ENCODE measurements around the gene SIX3.

SIX3 gene

GRCh38 chr2:44967727-44968432 is 26.4 kb downstream of the SIX3 start:
- no peaks in the 10 kb centered on the region for H3K27me3 ChIP-seq (ENCODE audit: insufficient read depth, low read length)
- no peaks in the 10 kb centered on the region for H3F3A ChIP-seq (ENCODE audit: insufficient read depth, low read length)
- H3K79me2 ChIP-seq (ENCODE audit: insufficient read depth, low read length): no peaks in the 10 kb centered on the region
- no peak overlapping the region for H3K9ac ChIP-seq (ENCODE audit: low read length)
- no peak overlapping the region for H3K4me2 ChIP-seq (ENCODE audit: low read length)
- TF ChIP-seq EZH2 (IDR thresholded peaks at IDR 0.05; ENCODE audit: borderline replicate concordance, low read length) (no peak), CTCF (IDR thresholded peaks at IDR 0.05; ENCODE audit: low read length) (no peak)
- H3K9me3 ChIP-seq (ENCODE audit: low read length): no peaks in the 10 kb centered on the region
- H3K9me2 ChIP-seq (ENCODE audit: low read depth, low read length): no peaks in the 10 kb centered on the region
- H4K20me1 ChIP-seq (ENCODE audit: insufficient read depth, low read length): no peaks in the 10 kb centered on the region
- no peak overlapping the region for H3K4me3 ChIP-seq (ENCODE audit: low read depth, low read length, poor library complexity, severe bottlenecking)
- H3K27ac ChIP-seq (ENCODE audit: low read depth, low read length, poor library complexity, severe bottlenecking): no peak overlapping the region
- no peaks in the 10 kb centered on the region for H3K36me3 ChIP-seq (ENCODE audit: insufficient read depth, low read length)
- no peaks in the 10 kb centered on the region for H3K4me1 ChIP-seq (ENCODE audit: insufficient read depth, low read length, severe bottlenecking)
- no peak overlapping the region for H2AFZ ChIP-seq (ENCODE audit: low read length)

GRCh38 chr2:44969936-44970335 is 28.4 kb downstream of the SIX3 start:
- no peak overlapping the region for H3K4me3 ChIP-seq (ENCODE audit: low read depth, low read length, poor library complexity, severe bottlenecking)
- TF ChIP-seq EZH2 (IDR thresholded peaks at IDR 0.05; ENCODE audit: borderline replicate concordance, low read length) (no peak), CTCF (IDR thresholded peaks at IDR 0.05; ENCODE audit: low read length) (no peak)
- H3K79me2 ChIP-seq (ENCODE audit: insufficient read depth, low read length): no peaks in the 10 kb centered on the region
- no peaks in the 10 kb centered on the region for H3K27me3 ChIP-seq (ENCODE audit: insufficient read depth, low read length)
- no peaks in the 10 kb centered on the region for H4K20me1 ChIP-seq (ENCODE audit: insufficient read depth, low read length)
- H3K4me2 ChIP-seq (ENCODE audit: low read length): no peak overlapping the region
- H3F3A ChIP-seq (ENCODE audit: insufficient read depth, low read length): no peaks in the 10 kb centered on the region
- no peaks in the 10 kb centered on the region for H3K36me3 ChIP-seq (ENCODE audit: insufficient read depth, low read length)
- no peak overlapping the region for H2AFZ ChIP-seq (ENCODE audit: low read length)
- peaks cover 5% of the 10 kb centered on the region for H3K4me1 ChIP-seq (ENCODE audit: insufficient read depth, low read length, severe bottlenecking)
- H3K9me2 ChIP-seq (ENCODE audit: low read depth, low read length): no peaks in the 10 kb centered on the region
- no peak overlapping the region for H3K9ac ChIP-seq (ENCODE audit: low read length)
- H3K27ac ChIP-seq (ENCODE audit: low read depth, low read length, poor library complexity, severe bottlenecking): no peak overlapping the region
- no peaks in the 10 kb centered on the region for H3K9me3 ChIP-seq (ENCODE audit: low read length)

GRCh38 chr2:44970846-44971450 is 29.4 kb downstream of the SIX3 start:
- Histone ChIP-seq H3K9me2 (ENCODE audit: low read depth, low read length) (no peaks in the 10 kb centered on the region), H3K36me3 (ENCODE audit: insufficient read depth, low read length) (no peaks in the 10 kb centered on the region), H3F3A (ENCODE audit: insufficient read depth, low read length) (no peaks in the 10 kb centered on the region), H3K27ac (ENCODE audit: low read depth, low read length, poor library complexity, severe bottlenecking) (no peak overlapping the region), H3K4me2 (ENCODE audit: low read length) (no peak overlapping the region), H3K4me3 (ENCODE audit: low read depth, low read length, poor library complexity, severe bottlenecking) (no peak overlapping the region), H2AFZ (ENCODE audit: low read length) (no peak overlapping the region), H3K9ac (ENCODE audit: low read length) (no peak overlapping the region), H3K4me1 (ENCODE audit: insufficient read depth, low read length, severe bottlenecking) (peaks cover 5% of the 10 kb centered on the region), H4K20me1 (ENCODE audit: insufficient read depth, low read length) (no peaks in the 10 kb centered on the region), H3K27me3 (ENCODE audit: insufficient read depth, low read length) (no peaks in the 10 kb centered on the region), H3K79me2 (ENCODE audit: insufficient read depth, low read length) (no peaks in the 10 kb centered on the region), H3K9me3 (ENCODE audit: low read length) (no peaks in the 10 kb centered on the region)
- TF ChIP-seq CTCF (IDR thresholded peaks at IDR 0.05; ENCODE audit: low read length) (no peak), EZH2 (IDR thresholded peaks at IDR 0.05; ENCODE audit: borderline replicate concordance, low read length) (no peak)

All from OCI-LY1 (cell line).